ENCODE data around the gene DEAF1. TPM values are rescaled to one million over a fixed set of nuclear protein-coding genes. Genes with fewer than 3 reads are reported as not detected.
"Not testable (repeated sequence)": the region's sequence is repeated elsewhere in the genome, so short reads cannot be mapped to it uniquely, and the experiment has no call there.

The DEAF1 gene
- total and polyA plus RNA-seq, 9 donors, result 22.7 to 38.9 (median 31.2) TPM

DNA sequence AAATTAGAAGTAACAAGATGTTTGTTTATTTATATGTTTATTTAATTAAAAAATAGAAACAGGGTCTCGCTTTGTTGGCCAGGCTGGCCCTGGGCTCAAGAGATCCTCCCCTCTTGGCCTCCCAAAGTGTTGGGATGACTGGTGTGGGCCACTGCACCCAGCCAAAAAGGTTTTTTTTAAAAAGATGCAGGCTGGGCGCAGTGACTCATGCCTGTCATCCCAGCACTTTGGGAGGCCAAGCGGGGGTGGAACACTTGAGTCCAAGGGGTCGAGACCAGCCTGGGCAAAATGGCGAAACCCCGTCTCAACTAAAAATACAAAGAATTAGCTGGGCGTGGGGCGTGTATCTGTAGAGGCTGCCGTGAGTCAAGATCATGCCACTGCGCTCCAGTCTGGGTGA lies 44.5 kb downstream of the DEAF1 start:
- WGBS (ENCODE audit: insufficient coverage), result 95% methylated on average over 7 of the region's 10 CpGs
- Histone ChIP-seq H3K4me3 (ENCODE audit: low read length) (no peak overlapping the region), H3K9me3 (replicated peaks; ENCODE audit: control insufficient read depth, low read depth, low read length) (no peaks in the 10 kb centered on the region), H3K4me1 (ENCODE audit: control insufficient read depth, insufficient read depth, low read length) (no peaks in the 10 kb centered on the region), H3K36me3 (ENCODE audit: control insufficient read depth, insufficient read depth, low read length) (peaks cover 11% of the 10 kb centered on the region), H3K27me3 (ENCODE audit: control insufficient read depth, insufficient read depth, low read length) (no peaks in the 10 kb centered on the region), H3K27ac (ENCODE audit: low read length) (no peak overlapping the region)
- DNase-seq, result no peak

DNA sequence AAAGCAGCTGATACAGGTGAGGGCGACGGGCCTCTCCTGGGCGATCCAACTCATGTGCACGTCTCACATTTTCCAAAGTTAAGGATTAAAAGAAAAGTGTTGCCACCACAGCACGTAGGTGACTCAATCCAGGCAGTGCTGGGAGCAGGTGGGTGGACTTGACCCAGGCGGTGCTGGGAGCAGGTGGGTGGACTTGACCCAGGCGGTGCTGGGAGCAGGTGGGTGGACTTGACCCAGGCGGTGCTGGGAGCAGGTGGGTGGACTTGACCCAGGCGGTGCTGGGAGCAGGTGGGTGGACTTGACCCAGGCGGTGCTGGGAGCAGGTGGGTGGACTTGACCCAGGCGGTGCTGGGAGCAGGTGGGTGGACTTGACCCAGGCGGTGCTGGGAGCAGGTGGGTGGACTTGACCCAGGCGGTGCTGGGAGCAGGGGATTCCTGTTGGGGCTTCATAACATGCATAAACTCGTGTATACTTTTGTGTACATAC lies 47.3 kb downstream of the DEAF1 start:
- not testable (repeated sequence) for H3K4me1 ChIP-seq (ENCODE audit: control insufficient read depth, insufficient read depth, low read length); DNase-seq; H3K4me3 ChIP-seq (ENCODE audit: low read length); H3K27ac ChIP-seq (ENCODE audit: low read length); H3K9me3 ChIP-seq (replicated peaks; ENCODE audit: control insufficient read depth, low read depth, low read length); H3K27me3 ChIP-seq (ENCODE audit: control insufficient read depth, insufficient read depth, low read length)
- WGBS (ENCODE audit: insufficient coverage), result 87% methylated on average over 3 of the region's 14 CpGs
- peaks cover 24% of the 10 kb centered on the region for H3K36me3 ChIP-seq (ENCODE audit: control insufficient read depth, insufficient read depth, low read length)

DNA sequence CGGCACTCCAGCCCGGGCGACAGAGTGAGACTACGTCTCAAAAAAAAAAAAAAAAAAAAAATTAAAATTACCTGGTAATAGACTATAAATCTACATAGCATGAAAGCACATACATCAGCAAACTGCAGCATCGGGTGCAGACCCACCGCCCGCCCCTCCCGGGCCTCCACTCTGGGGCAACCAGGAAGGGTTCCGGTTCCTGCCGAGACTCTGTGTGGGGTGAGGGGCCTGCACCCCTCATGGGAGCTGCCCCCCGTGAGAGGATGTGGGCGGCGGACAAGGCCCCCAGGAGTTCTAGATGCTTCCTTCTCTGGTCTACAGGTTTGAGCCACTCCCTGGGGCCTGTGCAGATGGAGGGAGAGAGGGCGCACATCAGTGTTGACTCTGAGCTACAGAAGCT lies 48.8 kb downstream of the DEAF1 start:
- H3K36me3 ChIP-seq (ENCODE audit: control insufficient read depth, insufficient read depth, low read length), result peaks cover 29% of the 10 kb centered on the region
- no peak overlapping the region for H3K27ac ChIP-seq (ENCODE audit: low read length)
- peaks cover 4% of the 10 kb centered on the region for H3K27me3 ChIP-seq (ENCODE audit: control insufficient read depth, insufficient read depth, low read length)
- H3K4me3 ChIP-seq (ENCODE audit: low read length), result no peak overlapping the region
- H3K4me1 ChIP-seq (ENCODE audit: control insufficient read depth, insufficient read depth, low read length), result no peaks in the 10 kb centered on the region
- 84% methylated on average over 5 of the region's 14 CpGs for WGBS (ENCODE audit: insufficient coverage)
- DNase-seq, result no peak
- H3K9me3 ChIP-seq (replicated peaks; ENCODE audit: control insufficient read depth, low read depth, low read length), result no peaks in the 10 kb centered on the region

DNA sequence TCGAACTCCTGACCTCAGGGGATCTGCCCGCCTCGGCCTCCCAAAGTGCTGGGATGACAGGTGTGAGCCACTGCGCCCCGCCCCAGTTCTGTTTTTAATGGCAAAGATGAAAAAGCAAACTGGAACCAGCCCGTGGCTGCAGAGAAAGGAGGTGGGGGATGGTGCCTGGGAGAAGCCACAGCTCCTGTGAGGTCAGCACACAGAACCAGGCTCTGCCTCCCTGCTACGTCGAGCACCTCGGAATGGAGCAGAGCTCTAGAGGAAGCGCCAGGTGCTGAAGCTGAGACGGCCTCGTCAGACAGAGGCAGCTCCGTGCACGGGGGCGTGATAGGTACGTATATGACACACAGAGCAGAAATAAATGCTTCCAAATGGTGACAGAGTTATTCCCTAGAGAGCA lies 49.5 kb downstream of the DEAF1 start:
- WGBS (ENCODE audit: insufficient coverage), result 81% methylated on average over 14 of the region's 16 CpGs
- Histone ChIP-seq H3K9me3 (replicated peaks; ENCODE audit: control insufficient read depth, low read depth, low read length) (no peaks in the 10 kb centered on the region), H3K4me1 (ENCODE audit: control insufficient read depth, insufficient read depth, low read length) (peaks cover 5% of the 10 kb centered on the region), H3K27ac (ENCODE audit: low read length) (no peak overlapping the region), H3K4me3 (ENCODE audit: low read length) (no peak overlapping the region), H3K27me3 (ENCODE audit: control insufficient read depth, insufficient read depth, low read length) (peaks cover 11% of the 10 kb centered on the region), H3K36me3 (ENCODE audit: control insufficient read depth, insufficient read depth, low read length) (peaks cover 29% of the 10 kb centered on the region)
- DNase-seq, result no peak

DNA sequence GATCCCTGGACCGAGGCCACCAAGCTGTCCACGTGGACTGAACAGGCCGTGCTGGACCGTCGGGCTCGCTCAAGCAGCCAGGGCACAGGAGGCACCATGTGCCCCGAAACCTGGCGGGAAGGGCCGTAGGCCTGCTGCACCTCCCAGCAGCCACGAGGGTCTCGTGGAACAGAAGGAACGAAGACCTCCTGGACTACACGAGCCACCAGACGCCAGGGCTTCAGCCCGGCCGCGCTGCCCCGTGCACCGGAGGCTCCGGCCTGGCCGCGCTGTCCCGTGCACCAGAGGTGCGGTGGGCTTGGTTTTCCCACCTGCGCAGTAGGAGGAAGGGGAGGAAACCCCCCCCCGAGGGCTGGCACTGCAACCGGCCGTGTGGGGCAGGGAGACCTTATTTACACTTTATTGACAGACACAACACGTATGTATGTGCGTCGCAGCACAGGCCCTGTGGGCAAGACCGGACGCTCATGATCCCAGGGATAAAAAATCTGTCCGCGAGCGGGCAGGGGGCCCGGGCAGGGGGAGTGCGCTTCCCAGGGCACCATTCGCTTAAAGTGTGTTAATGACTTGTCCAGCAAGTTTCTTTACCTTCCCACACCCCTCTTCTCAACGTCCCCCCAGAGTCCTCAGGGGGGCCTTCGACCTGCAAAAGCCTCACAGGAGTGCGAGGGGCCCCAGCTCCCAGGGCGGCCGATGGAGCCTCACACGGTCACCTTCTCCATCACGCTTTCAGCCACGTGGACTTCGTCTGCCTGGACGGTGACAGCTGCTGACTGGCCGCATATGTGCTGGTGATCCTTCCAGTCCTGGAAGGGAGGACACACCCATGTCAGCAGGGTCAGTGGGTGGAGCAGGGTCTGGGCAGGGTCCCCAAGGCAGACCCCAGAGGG lies 50.9 kb downstream of the DEAF1 start:
- H3K27ac ChIP-seq (ENCODE audit: low read length), result no peak overlapping the region
- 83% methylated on average over 44 of the region's 50 CpGs for WGBS (ENCODE audit: insufficient coverage)
- H3K36me3 ChIP-seq (ENCODE audit: control insufficient read depth, insufficient read depth, low read length), result peaks cover 29% of the 10 kb centered on the region
- peaks cover 8% of the 10 kb centered on the region for H3K4me1 ChIP-seq (ENCODE audit: control insufficient read depth, insufficient read depth, low read length)
- no peak for DNase-seq
- no peaks in the 10 kb centered on the region for H3K9me3 ChIP-seq (replicated peaks; ENCODE audit: control insufficient read depth, low read depth, low read length)
- H3K27me3 ChIP-seq (ENCODE audit: control insufficient read depth, insufficient read depth, low read length), result peaks cover 23% of the 10 kb centered on the region
- H3K4me3 ChIP-seq (ENCODE audit: low read length), result no peak overlapping the region

DNA sequence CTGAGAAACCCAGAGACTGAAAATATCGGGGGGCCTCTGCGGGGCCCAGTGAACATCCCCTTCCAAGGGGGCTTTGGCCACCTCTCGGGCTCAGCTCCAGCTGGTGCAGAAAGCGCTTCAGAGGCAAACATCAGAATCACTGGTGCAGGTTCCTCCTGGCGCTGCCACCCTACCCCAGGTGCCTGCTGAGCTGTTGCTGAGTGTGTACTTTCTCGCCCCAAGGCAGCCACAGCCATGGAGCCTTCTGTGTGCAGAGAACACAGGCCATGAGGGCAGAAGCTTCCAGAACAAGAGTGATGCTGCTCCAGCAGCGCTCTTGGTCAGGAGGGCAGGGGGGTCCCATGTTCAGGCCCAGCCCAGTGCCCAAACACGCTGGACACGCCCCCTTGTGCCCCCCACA lies 51.7 kb downstream of the DEAF1 start:
- H3K27me3 ChIP-seq (ENCODE audit: control insufficient read depth, insufficient read depth, low read length), result peaks cover 30% of the 10 kb centered on the region
- no peaks in the 10 kb centered on the region for H3K9me3 ChIP-seq (replicated peaks; ENCODE audit: control insufficient read depth, low read depth, low read length)
- DNase-seq, result no peak
- WGBS (ENCODE audit: insufficient coverage), result 95% methylated on average over 9 of the region's 9 CpGs
- H3K4me3 ChIP-seq (ENCODE audit: low read length), result no peak overlapping the region
- no peak overlapping the region for H3K27ac ChIP-seq (ENCODE audit: low read length)
- H3K36me3 ChIP-seq (ENCODE audit: control insufficient read depth, insufficient read depth, low read length), result peaks cover 29% of the 10 kb centered on the region
- H3K4me1 ChIP-seq (ENCODE audit: control insufficient read depth, insufficient read depth, low read length), result peaks cover 15% of the 10 kb centered on the region

DNA sequence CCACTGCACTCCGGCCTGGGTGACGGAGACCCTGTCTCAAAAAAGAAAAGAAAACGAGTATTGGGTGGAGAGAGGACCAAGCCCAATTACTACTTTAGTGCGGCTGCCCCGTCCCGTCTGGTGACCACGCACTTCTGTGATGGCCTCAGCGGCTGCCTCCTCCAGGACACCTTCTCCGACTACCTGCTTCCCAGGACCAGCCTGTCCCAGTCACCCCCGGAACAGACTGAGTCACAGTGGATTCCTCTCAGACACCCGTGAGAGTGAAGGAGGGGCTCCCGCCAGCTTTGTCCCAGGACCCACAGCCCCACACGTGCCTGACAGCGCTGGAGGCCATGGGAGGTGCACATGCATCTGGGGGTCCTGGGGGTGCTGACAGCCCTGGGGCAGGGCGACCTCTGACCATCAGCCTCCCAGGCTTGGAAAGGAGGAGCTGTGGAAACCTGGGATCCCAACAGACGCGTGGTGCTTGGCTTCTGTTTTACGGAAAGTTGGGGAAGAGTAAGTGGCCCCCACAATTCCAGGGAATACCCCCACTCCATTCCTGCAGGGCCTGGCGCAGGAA lies 53.1 kb downstream of the DEAF1 start:
- WGBS (ENCODE audit: insufficient coverage), result 85% methylated on average over 12 of the region's 19 CpGs
- no peak for DNase-seq
- Histone ChIP-seq H3K4me3 (ENCODE audit: low read length) (no peak overlapping the region), H3K27ac (ENCODE audit: low read length) (no peak overlapping the region), H3K27me3 (ENCODE audit: control insufficient read depth, insufficient read depth, low read length) (peaks cover 43% of the 10 kb centered on the region), H3K4me1 (ENCODE audit: control insufficient read depth, insufficient read depth, low read length) (peaks cover 24% of the 10 kb centered on the region), H3K9me3 (replicated peaks; ENCODE audit: control insufficient read depth, low read depth, low read length) (no peaks in the 10 kb centered on the region), H3K36me3 (ENCODE audit: control insufficient read depth, insufficient read depth, low read length) (peaks cover 27% of the 10 kb centered on the region)

DNA sequence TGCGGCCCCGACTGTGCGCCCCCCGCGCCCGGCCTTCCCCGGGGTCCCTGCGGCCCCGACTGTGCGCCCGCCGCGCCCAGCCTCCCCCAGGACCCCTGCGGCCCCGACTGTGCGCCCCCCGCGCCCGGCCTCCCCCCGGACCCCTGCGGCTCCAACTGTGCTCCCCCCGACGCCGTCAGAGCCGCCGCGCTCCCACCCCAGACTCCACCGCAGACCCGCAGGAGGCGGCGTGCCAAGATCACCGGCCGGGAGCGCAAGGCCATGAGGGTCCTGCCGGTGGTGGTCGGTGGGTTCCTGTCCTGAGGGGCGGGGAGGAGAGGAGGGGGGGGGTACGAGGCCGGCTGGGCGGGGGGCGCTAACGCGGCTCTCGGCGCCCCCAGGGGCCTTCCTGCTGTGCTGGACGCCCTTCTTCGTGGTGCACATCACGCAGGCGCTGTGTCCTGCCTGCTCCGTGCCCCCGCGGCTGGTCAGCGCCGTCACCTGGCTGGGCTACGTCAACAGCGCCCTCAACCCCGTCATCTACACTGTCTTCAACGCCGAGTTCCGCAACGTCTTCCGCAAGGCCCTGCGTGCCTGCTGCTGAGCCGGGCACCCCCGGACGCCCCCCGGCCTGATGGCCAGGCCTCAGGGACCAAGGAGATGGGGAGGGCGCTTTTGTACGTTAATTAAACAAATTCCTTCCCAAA lies 54.9 kb downstream of the DEAF1 start:
- no peak for DNase-seq
- 12% methylated on average over 21 of the region's 69 CpGs for whole genome bisulfite sequencing (ENCODE audit: insufficient coverage)
- Histone ChIP-seq H3K4me3 (ENCODE audit: low read length) (no peak overlapping the region), H3K27me3 (ENCODE audit: control insufficient read depth, insufficient read depth, low read length) (peaks cover 58% of the 10 kb centered on the region), H3K36me3 (ENCODE audit: control insufficient read depth, insufficient read depth, low read length) (peaks cover 22% of the 10 kb centered on the region), H3K9me3 (replicated peaks; ENCODE audit: control insufficient read depth, low read depth, low read length) (no peaks in the 10 kb centered on the region), H3K4me1 (ENCODE audit: control insufficient read depth, insufficient read depth, low read length) (peaks cover 27% of the 10 kb centered on the region), H3K27ac (ENCODE audit: low read length) (no peak overlapping the region)

DNA sequence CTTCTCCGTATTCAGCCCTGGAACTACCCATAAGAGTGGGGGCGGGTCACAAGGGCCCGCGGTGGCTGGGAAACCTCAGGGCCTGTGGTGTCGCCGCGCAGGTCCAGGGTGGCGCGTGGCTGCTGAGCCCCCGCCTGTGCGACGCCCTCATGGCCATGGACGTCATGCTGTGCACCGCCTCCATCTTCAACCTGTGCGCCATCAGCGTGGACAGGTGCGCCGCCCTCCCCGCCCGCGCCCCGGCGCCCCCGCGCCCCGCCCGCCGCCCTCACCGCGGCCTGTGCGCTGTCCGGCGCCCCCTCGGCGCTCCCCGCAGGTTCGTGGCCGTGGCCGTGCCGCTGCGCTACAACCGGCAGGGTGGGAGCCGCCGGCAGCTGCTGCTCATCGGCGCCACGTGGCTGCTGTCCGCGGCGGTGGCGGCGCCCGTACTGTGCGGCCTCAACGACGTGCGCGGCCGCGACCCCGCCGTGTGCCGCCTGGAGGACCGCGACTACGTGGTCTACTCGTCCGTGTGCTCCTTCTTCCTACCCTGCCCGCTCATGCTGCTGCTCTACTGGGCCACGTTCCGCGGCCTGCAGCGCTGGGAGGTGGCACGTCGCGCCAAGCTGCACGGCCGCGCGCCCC lies 55.6 kb downstream of the DEAF1 start:
- Histone ChIP-seq H3K27ac (ENCODE audit: low read length) (no peak overlapping the region), H3K4me3 (ENCODE audit: low read length) (no peak overlapping the region), H3K27me3 (ENCODE audit: control insufficient read depth, insufficient read depth, low read length) (peaks cover 64% of the 10 kb centered on the region), H3K4me1 (ENCODE audit: control insufficient read depth, insufficient read depth, low read length) (peaks cover 27% of the 10 kb centered on the region), H3K9me3 (replicated peaks; ENCODE audit: control insufficient read depth, low read depth, low read length) (no peaks in the 10 kb centered on the region), H3K36me3 (ENCODE audit: control insufficient read depth, insufficient read depth, low read length) (peaks cover 19% of the 10 kb centered on the region)
- no peak for DNase-seq
- 1% methylated on average over 79 of the region's 80 CpGs for WGBS (ENCODE audit: insufficient coverage)

Data from muscle of leg (tissue), 11 donors.